Hematopoietic multipotent progenitor cell treated with erythropoietin and hydrocortisone succinate and interleukin-3 and kit ligand, for 15 days (in vitro differentiated cells): ENCODE results near the gene CLIP2.
"Not testable (repeated sequence)": the region's sequence is repeated elsewhere in the genome, so short reads cannot be mapped to it uniquely, and the experiment has no call there.

Source experiments
- DNase-seq: peaks from one replicate; pipeline ENCODE4 v3.0.0-alpha.2; 2015; ENCODE audit warnings: low spot score

Gene CLIP2

DNA sequence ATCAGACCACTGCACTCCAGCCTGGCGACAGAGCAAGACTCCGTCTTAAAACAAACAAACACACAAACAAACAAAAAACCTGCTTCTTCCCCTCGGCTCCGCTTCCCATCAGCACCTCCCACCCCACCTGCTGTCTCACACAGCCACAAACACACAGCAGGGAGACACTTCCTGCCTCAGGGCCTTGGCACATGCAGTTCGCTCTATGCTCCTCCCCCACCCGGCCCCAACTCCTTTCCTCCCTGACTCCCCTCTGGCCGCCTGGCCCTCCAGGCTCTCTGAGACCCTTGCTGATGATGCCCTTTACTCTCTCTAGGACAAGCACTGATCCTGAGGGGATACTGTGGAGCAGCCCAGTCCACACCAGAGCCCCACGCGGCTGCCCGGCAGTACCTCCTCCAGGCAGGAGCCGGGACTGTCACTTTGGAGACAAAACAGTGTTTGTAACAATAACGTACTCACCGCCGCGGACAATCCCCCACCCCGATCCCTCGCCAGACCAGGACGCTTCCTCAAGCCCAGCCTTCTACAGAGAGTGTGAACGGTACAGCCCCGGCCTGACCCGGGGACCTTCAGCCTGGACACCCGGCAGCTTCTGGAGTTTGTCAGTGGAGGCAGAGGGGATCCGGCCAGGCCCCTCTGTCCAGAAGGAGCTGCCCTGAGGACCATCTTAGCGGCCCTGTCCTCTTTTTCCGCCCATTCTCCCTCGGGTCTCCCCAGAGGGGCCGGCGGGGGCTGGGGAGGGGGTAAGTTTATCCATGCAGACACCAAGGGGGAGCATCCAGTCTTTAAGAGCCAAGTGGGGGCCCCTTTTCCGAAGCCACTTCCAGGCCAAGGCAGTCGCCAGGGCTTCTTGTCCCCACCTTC lies 114.5 kb downstream of the CLIP2 start:
- DNase-seq, result no peak

DNA sequence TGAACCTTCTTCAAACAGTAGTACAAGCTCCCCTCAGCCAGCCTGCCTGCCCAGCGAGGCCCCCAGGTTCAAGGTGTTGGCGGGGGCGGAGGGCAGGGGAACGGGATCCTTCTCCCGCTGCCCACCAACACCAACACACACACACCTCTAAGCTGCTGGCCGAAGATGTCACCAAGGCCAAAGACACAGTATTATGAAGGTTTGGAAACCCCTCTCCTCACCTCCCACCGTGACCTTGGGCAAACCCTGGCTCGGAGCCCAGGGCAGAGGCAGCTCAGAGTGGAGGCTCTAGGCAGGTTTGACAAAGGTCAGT lies 115.1 kb downstream of the CLIP2 start:
- DNase-seq, result no peak

DNA sequence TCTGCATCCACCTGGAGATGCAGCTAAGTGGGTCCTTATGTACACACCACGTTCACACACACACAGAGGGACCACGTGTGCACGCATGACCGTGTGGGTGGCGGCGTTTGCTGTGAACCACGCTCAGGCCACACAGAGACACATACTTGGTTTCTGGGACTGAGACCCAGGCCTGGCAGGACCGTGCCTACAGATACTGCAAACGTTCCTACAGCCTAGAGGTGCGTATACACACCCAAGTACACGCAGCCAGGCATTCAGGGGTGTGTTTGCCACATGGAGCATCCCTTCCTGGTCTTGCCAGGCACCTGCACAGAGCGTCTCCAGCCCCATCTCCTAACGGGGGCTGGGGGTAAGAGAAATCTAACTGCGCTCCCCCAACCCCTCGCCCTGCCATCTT lies 115.5 kb downstream of the CLIP2 start:
- DNase-seq, result no peak

DNA sequence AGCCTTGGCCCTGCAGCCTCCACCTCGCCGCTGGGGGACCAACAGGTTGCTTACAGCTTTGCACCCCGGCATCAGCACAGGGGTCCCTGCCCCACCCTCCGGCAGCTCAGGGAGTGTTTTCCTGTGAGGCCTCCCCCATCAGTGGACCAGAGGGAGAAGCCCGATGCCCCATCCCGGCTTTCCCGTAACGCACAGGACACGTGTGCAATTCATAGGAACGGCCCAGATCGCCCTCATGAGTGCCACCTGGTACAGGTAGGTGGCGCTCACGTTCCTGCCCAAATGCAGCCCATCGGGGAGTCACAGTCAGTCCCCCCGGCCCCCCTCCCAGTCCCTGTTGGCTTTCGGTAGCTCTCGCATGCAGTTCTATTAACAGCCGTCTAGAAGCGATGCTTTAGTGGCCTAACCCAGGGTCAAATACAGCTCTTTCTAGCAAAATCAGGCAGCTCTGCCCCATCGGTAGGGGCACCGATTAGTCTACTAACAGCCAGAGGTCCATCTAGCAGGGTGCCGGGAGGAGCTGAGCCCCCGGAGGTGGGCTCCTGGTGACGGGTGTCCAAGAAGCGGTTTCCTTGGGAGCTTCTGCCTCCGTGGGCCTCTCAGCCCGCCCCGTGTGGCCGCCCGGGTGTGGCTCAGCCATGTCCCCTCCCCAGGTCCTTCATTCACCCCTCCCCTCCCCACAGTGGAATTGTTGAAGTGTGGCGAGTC lies 116.1 kb downstream of the CLIP2 start:
- no peak for DNase-seq

DNA sequence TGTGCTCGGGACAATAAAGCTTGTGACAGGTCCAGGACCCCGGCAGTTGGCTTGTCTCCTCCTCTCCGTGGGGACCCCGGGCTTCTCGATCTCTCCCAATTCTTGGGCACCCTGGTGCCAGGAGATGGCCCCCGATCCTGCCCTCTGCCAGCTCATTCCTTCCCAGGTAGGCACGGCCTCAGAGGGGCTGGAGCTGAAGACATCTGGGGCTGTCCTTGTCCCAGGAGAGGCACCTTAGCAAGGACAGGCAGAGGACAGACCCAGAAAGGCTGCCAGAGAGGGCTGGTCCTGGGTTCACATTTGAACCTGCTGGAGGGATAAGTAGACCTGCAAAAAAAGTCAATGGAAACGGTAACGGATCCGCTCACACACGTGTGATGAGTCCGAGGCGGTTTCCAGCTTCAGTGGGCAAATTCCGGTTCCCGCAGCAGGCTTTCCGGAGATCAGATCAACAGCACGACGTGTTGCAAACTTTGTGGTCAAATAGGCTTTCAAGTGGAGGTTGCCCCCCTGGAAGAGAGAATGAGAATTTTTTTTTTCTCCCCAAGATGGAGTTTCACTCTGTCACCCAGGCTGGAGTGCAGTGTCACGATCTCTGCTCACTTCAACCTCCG lies 116.8 kb downstream of the CLIP2 start:
- DNase-seq, result no peak

DNA sequence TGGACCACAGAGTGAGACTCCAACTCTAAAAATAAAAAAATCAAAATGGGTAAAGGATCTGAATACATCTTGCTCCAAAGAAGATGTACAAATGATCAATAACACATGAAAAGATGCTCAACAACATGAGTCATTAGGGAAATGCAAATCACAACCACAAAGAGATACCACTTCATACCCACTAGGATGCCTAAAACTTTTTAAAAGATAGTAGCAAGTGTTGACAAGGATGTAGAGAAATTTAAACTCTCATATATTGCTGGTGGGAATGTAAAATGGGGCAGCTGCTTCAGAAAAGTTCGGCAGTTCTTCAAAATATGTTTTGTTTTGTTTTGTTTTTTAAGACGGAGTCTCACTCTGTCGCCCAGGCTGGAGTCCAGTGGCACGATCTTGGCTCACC lies 118.8 kb downstream of the CLIP2 start:
- no peak for DNase-seq

DNA sequence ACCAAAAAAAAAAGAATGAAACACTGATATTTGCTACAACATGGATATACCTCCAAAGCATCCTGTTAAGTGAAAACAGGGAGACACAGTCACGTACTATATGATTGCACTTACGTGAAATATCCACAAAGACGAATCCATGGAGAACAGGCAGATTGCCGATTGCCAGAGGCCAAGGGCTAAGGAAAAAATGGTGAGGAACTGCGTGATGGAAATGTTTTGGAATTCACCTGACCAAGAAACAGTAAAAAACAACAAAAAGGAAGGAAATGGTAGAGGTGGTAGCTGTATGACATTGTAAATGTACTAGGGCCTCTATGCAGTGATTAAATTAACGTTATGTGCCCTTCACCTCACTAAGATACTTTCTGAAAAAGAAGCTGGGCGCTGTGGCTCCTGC lies 120.4 kb downstream of the CLIP2 start:
- DNase-seq, result no peak

DNA sequence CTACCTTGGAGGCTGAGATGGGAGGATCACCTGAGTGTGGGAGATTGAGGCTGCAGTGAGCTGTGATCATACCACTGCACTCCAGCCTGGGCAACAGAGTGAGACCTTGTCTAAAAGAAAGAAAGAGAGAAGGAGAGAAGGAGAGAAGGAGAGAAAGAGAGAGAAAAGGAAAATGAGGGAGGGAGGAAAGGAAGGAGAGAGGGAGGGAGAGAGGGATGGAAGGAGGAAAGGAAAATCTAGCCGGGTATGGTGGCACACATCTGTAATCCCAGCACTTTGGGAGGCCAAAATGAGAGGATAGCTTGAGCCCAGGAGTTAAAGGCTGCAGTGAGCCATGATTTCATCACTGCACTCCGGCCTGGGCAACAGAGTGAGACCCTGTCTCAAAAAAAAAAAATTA lies 121.6 kb downstream of the CLIP2 start:
- DNase-seq, result no peak

DNA sequence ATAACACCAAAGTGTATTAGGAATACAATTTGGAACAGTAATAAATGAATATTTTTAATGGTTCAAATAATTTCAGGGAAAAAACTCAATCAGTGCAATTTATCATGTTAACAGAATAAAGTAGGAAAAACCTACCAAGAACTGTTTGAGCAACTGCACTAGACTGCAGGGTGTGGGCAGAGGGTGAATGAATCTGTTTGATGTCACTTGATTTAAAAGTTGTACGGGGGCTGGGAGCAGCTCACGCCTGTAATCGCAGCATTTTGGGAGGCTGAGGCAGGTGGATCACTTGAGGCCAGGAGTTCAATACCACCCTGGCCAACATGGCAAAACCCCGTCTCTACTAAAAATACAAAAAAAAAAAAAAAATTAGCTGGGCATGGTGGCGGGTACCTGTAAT lies 122.4 kb downstream of the CLIP2 start:
- DNase-seq, result not testable (repeated sequence)

DNA sequence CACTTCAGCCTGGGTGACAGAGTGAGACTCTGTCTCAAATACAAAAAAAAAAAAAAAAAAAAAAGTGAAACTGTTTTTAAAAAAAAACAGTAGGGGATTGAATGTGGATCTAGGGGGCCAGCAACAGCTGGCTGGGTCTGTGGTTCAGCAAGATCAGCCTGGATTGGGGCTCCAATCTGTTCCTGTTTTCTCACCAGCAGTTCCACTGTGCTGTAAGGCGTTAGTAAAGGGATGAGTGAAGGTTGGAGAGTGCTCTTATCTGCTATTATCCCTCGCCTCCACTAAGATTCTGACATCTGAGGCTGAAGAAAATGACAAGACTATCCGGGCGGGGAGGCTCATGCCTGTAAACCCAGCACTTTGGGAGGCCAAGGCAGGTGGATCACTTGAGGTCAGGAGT lies 122.8 kb downstream of the CLIP2 start:
- DNase-seq, result no peak

DNA sequence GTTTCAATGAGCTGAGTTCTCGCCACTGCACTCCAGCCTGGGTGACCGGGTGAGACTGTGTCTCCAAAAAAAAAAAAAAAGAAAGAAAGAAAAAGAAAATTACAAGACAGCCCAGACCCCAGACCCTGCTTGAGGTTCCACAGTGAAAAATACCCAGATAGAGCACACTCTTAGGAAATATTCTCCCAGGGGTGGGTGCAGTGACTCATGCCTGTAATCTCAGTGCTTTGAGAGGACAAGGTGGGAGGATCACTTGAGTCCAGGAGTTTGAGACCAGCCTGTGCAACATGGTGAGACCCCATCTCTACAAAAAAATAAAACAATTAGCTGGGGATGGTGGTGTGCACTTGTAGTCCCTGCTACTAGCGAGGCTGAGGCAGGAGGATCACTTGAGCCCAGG lies 123.4 kb downstream of the CLIP2 start:
- no peak for DNase-seq

DNA sequence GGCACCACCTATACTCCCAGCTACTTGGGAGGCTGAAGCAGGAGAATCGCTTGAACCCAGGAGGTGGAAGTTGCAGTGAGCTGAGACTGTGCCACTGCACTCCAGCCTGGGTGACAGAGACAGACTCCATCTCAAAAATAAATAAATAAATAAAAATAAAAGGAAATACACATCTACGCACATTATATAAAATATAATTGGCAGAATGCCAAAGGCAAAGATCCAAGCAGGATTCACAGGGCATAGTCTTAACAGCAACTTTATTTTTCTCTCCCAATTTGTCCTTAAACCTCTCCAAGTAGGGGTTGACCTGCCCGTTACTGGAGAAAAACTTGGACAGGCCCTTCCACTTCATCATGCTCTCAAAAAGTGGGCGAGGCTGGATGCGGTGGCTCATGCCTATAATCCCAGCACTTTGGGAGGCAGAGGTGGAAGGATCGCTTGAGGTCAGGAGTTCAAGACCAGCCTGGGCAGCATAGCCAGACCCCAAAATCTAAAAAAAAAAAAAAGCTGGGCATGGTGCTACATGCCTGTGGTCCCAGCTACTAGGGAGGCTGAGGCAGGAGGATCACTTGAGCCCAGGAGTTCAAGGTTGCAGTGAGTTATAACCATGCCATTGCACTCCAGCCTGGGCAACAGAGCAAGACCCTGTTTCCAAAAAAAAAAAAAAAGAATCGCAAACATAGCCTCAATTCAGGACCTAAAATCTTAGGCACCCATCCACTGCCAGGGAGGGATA lies 125.6 kb downstream of the CLIP2 start:
- not testable (repeated sequence) for DNase-seq

DNA sequence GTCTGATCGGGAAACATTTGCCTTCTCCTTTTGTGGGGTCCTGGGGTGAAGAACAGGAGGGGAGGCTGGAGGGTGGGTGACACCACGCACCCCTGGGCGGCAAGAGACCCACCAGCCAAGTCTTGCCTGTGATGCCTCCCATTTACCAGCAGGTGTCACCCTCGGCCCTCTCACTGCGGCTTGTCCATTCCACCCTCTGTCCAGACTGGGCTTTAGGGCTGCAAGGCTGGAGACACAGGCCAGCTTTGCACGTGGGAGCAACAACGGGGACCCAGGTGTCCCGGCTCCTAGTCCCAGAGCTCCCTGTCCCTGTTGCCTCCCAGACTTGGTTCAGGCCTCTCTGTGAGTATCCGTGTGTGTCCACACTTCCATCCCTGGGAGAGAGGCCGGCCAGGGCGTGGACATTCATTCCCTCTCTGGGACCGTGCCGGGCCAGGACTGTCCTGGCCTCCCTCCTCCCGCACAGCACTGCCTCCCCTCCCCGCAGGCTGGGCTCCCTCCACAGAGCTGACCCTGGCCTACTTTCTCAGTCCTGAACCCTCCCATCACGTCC lies 128.3 kb downstream of the CLIP2 start:
- DNase-seq, result peak; percentile 57

DNA sequence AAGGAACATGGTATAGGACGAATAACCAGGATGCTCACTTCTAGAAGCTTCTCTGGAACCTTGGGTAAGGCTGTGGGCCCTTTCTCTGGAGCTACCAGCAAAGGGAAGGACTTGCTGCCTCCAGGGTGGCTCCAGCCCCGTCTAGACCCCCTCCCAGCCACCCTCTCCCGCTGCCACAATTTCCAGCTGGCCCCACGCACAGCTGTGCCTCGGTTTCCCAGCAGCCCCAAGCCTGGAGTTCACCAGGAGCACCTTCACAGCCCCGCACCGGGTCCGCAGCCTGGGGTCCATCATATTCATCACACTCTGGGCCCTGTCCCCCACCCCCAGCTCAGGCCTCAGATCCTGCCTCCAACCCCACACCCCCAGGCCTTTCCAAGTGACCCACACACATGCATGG lies 128.9 kb downstream of the CLIP2 start:
- no peak for DNase-seq

DNA sequence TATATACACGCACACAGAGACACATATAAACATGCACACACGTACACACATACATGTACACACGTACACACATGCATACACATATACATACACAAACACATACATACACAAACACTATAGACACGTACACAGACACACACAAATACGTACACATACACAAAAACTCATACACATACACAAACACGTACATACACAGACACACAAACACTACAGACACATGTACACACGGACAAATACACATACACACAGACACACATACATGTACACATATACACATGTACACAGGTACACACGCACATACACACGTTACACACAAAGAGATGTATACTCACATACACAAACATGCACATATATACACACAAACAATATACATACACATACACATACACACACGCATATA lies 129.3 kb downstream of the CLIP2 start:
- no peak for DNase-seq

DNA sequence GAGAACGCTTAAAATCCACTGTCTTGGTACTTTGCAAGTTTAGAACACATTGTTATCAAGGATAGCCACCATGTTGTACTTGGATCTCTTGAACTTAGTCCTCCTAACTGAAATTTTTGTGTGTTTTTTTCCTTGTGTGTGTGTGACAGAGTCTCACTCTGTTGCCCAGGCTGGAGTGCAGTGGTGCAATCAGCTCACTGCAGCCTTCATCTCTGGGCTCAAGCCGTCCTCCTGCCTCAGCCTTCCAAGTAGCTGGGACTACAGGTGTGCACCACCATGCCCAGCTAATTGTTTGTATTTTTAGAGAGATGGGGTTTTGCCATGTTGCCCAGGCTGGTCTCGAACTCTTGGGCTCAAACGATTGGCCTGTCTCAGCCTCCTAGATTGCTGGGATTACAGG lies 130.0 kb downstream of the CLIP2 start:
- DNase-seq, result not testable (repeated sequence)

DNA sequence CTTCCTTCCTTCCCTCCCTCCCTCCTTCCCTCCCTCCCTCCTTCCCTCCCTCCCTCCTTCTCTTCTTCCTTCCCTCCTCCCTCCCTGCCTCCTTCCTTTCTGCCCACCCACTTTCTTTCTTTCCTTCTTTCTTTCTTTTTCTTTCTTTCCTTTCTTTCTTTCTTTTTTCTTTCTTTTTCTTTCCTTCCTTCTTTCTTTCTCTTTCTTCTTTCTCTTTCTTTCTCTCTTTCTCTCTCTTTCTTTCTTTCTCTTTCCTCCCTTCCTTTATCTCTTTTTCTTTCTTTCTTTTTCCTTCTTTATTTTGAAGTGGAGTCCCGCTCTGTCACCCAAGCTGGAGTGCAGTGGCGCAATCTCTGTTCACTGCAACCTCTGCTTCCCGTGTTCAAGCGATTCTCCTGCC lies 130.8 kb downstream of the CLIP2 start:
- DNase-seq, result no peak

DNA sequence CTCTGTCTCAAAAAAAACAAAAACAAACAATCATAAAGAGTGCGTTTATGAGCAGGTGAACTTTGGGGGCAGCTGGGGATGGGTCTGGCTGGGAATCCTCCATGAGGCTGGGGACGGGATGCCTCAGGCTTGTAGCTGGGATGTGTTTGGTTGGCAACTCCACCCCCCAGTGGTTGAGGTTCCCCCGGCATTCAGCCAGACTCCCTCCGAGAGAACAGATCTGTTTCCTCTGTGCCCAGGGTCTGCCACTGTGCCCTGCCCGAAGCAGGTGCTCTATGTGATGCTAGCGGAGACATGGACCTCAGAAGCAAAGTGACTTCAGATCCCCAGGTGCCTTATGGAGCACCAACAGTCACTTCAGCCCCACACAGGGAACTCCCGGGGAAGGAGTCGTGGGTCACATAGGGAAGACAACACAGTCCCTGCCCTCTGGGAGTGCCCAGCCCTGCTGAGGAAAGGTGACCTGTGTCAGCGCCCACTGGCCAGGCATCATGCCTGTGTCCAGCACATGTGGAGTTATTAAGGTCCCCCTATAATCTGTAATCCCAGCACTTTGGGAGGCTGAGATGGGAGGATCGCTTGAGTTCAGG lies 135.2 kb downstream of the CLIP2 start:
- no peak for DNase-seq

DNA sequence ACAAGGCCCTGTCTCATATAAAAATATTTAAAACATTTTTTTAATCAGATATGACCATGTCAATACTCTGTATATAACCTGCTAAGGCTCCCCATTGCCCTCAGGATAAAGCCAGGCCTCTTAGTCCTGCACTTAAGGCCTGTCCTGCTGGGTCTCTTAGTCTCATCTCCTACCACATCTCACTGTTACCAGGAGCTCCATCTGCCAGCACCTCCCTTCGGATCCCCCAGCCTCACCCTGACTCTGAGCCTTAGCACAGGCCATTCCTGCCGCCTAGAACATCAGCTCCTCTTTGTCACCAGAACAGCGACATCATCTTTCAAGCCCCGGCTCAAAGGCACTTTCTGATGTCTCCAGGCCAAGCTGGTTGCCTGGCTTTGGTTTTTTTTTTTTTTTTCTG lies 138.8 kb downstream of the CLIP2 start:
- DNase-seq, result no peak

DNA sequence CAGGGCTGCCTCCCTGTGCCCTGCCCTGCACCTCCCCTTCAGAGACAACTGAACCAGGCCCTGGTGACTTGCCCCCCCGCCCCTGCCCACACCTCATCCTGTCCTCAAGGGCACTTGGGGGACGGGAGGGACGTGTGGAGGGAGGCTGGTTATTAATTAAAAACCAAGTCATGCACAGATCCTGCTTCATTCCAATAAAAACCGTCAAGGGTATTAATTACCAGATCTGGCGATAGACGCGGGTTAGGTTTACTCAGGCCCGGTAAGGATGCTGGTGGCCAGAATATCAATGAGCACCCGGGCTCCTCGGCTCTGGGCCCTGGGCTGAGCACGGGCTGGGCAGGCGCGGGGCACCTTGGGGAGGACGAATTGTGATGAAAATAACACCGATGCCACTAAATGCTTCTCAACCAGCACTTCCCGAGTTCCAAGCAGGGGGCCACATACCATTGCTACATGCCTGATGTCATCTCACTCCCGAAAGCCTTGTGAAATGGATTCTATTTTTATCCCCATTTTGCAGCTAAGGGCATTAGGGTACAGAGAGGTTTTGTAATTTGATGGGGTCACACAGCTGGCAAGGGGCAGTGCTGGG lies 140.0 kb downstream of the CLIP2 start:
- DNase-seq, result no peak

DNA sequence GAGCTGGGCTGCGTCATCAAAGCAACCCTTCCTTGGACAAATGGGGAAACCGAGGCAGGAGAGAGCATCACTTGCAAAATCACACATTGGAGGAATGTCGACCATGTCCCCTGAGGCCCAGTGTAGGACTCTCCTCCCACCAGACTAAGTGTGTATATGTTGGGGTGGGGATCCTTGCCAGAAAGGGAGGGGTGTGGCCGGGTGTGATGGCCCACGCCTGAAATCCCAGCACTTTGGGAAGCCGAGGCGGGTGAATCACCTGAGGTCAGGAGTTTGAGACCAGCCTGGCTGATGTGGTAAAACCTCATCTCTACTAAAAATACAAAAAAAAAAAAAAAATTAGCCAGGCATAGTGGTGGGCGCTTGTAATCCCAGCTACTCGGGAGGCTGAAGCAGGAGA lies 141.2 kb downstream of the CLIP2 start:
- not testable (repeated sequence) for DNase-seq
